22Rv1 (cell line): Measurements from ENCODE around the gene CAMKV.

Source experiments
- CTCF ChIP-seq: fragments of 450-650 bp; IDR thresholded peaks from 2 replicates; pipeline ENCODE4 v1.5.1; 2017; ENCODE audit warnings: mild to moderate bottlenecking
- ZFX ChIP-seq: fragments of 450-650 bp; IDR thresholded peaks from 2 replicates; pipeline ENCODE4 v1.6.1; 2017; ENCODE audit warnings: antibody characterized with exemption, borderline replicate concordance

DNA sequence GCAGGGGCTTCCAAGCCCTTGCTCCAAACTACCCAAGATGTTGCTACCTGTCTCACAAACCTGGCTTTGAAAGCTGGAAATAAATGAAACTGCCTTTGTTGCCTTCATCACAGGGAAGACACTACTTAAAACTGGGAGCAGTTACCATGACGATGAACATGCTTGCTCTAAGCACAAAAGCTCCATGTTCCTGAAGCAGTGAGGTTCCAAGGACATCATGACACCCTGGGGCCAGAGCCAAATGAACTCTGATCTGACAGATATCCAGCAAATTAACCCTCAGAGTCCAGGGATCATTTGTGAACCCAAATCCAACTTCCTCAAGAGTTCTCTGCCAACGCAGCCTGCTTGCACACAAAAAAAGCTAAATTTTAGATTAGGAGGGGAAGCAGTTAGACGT lies 24.0 kb downstream of the CAMKV start:
- TF ChIP-seq CTCF = no peak
- no peak for TF ChIP-seq ZFX
